GM19324 (cell line): Measurements from ENCODE around the gene GTPBP4.

ENCODE experiments used
- ATAC-seq: cut with Tn5 transposase; IDR thresholded peaks from one replicate; pipeline ENCODE4 v1.9.1; 2021; ENCODE audit warnings: mild to moderate bottlenecking, moderate library complexity; ENCODE audit not compliant: unreplicated experiment, low FRiP score

Gene GTPBP4

DNA sequence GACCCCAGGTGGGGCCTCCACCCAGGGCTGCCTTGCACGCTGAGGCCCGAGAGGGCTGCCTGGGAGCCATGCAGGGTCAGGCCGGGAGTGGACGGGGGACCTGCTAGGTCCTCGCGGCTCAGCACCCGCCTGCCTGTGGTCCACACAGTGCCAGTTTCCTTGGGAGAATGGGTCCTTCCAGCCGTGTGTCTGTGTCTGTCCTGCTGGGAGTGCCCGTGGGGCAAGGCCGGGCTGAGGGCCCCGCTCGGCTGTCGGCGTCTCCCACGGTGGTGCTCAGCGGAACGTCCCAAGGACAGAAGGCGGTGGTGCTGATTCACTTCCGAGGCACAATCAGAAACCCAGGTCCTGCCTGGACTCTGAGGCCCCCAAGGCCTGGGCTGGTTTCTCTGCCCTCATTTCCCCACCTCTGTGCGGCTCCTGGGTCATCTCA, 23.2 kb upstream of the GTPBP4 start:
- no peak for ATAC-seq

DNA sequence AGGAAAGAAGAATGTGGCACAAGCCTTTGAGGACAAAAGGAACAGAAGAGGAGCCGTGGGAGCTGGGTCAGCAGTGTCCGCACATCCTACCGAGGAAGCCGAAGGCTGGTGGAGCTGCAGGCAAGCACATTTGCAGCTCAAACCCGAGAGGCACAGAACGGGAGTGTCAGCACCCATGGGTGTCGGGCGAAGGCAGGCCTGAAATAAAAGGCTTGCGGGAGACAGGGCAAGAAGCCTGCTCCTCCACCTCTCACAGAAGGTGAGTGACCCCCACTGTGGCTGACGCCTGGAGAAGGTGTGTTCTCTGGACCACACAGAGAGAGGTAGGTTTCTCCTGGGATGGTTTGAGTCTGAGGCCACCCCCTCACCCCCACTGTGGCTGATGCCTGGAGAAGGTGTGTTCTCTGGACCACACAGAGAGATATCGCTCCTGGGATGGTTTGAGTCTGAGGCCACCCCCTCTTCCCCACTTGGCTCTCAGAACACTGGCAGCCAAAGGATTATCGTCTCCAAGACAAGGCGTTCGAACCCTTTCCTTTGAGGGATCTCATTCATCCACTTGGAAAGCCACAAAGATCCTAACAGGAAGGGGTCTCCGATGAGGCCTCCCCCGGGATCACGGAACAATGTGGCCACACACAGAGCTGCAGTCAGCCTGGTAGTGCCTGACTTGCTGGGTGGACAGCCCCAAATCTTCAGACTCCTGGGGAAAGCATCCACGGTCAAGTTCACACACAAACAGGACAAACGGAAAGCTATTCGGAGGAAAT, 21.6 kb upstream of the GTPBP4 start:
- no peak for ATAC-seq

DNA sequence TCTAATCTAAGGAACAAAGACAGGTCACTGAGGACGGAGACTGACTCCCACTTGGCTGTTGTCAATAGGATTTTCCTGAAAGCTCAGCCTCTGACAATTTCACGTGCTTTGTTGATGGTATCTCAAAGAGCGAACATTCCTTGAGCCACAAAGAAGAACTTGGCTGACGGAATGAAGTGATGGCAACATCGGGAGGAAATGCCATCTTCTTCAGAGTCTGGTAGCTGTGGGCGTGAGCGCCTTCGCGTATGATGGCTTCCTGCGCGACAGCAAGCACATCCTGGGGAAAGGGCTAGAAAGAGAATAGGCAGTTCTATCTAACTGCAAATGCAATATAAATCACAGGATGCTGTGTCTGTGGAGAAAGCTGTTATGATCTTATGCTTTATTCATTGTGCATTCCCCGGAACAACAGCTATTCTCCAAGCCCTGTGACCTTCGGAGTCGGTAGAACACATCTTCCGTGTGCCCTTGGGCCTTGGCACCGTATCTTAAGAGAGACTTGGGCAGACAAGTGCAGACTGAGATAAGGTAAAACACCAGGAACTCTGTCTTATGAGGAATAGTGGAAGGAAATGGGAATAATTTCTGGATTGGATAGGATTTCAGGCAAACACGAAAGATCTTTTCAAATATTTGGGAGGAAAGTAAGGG, 19.6 kb upstream of the GTPBP4 start:
- no peak for ATAC-seq

DNA sequence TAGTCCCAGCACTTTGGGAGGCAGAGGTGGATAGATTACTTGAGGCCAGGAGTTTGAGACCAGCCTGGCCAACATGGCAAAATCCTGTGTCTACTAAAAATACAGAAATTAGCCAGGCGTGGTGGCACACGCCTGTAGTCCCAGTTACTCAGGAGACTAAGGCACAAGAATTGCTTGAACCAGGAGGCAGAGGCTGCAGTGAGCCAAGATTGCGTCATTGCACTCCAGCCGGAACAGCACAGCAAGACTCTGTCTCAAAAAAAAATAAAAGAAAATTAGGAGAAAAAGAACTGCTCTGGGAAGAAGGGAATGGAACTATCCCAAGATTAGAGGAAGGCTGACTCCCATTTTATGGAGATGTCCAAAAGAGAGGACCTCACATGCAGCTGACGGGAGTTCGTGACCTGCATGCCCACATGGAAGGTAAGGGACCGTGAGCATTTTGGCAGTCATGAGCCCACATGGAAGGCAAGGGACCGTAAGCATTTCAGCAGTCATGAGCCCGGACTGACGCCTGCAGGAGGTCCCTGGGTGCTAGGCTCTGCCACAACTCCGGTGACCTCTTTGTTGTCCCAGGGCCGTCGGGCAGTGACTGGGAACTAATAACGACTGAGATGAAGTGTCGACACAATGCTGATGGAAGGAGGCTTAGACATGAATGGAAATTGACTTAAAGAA, 18.6 kb upstream of the GTPBP4 start:
- ATAC-seq, result no peak

DNA sequence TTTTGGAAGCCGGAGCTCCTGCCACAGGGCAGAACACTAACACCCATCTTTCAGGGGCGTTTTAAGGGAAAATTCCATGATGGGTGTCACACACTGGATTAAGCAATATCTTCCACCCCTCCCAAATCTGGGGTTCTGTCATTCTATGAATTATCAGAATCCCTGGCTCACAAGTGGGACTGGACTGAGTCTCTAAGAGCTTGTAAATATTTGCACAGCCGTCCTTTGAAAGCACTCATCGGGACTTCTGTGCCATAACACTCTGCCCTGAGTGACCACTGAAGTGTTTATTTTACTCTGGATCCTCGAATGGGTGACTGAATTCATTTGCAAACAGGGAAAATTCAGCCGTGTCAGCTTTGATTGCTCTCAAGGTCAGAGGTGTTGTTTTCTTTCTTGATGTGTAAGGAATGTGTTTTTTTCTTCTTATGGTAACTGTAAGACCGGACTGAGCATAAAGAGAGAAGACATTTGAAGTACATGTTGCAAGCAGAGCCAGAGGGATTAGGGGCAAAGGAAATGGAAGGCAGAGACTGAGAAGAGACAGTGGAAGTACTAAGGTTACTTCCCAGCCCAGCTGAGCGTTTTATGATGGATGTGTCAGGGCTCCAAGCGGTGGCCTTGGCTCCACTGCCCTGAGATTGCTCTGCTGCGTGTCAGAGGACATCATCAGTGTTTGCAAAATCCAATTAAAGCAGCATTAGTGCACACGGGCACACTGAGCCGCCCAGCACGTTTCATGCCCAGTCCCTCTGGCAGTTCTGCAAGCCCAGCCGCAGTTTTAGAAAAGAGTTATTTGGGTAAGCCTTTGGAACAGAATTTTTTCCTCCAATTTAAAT, 17.7 kb upstream of the GTPBP4 start:
- no peak for ATAC-seq

DNA sequence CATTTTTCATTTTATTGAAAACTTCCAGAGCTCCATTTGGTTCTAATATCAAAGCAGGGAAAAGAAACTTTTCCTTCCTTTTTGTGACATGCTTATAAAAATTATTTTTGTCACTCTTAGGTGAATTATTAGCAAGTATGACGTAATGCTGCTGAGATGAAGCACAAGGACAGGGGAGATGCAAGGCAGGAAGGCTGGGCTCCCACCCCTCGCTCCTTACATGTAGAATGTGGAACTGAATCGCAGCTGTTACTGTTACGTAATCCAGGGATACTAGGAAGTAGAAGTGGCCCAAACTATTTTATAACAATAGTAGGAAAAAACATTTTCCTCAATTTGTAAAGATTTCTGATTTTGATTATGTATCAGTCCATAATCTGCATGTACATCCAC, 17.1 kb upstream of the GTPBP4 start:
- ATAC-seq, result no peak

DNA sequence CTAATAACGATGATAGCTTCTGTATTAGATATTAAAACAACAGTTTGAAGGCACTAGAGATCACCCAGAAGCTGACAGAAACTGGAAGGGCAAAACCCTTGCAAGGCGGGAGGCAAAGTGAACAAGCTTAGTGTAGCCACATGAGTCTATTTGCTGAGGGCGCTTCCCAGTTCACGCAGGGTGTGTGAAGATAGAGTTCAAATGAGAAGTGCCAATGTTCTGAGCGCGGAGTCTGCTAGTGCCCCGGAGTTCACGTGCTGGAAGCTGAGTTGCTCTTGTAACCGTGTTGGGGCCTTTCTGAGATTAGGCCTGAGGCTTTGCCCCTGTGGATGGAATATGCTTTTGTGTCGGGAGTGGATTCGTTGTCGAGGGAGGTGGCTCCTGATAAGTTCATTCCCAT, 16.6 kb upstream of the GTPBP4 start:
- ATAC-seq, result no peak

DNA sequence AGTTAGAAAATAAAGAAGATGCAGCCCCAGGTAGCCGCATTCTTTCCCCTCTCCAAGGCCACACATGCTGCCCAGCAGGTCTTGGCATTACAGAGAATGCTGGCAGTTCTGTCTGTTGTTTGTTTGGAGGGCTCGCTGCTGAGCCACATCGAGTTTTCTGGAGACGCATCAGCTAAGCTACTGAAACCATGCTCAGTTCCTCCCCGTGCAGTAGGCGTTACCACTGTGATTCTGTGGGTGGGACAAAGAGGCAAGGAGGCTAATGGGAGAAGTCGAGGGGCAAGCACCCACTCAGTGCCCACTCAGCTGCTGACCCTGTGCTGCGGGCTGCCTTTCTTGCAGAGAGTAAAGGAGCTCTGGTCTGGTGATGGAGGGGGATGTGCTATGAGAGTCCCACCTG, 15.5 kb upstream of the GTPBP4 start:
- no peak for ATAC-seq

DNA sequence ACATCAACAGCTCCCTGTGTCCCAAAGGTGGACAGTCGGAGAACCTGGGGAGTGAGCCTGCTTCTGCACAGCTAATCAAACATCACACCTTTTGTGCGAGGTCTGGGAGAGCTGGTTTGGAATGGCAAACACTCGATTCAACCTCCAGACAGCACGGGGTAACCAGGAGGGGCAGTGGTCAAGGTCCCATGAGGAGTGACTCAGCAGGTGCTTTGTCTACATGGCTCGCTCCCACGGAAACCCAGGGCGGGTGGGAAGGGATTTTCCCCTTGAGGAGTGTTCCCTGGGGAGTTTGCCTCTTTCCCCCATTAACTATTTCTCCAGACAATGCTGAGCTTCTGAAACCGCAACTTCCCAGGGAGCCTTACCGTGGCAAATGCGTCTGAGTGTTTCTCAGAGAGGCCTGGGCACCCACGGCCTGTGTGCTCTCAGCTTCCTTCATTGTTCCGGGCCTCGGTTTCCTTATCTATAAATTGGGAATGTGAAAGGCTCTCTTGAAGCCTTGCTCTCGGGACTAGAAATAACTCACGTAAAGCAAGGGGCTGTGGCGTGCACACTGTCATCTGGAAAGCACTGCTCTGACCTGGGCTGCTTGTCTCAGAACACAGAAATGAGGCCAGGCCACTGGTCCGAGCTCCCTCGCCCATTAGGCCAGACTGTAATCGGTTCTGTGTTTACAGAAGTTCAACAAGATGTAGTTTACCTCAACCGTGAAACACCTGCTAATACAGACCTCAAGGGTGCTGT, 14.0 kb upstream of the GTPBP4 start:
- no peak for ATAC-seq

DNA sequence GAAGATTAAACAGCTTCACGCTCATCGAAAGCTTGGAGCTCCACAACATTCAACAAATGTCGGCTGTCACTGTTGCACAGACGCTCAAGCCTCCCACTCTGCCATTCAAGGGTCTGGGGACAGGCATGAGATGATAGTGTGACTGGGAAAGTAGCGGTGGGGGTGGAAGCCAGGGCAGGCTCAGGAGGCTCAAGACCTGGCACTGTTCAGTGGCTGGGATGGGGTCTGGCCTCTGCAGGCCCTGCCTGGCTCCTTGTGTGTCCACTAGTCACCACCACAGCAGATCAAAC, 13.5 kb upstream of the GTPBP4 start:
- no peak for ATAC-seq

DNA sequence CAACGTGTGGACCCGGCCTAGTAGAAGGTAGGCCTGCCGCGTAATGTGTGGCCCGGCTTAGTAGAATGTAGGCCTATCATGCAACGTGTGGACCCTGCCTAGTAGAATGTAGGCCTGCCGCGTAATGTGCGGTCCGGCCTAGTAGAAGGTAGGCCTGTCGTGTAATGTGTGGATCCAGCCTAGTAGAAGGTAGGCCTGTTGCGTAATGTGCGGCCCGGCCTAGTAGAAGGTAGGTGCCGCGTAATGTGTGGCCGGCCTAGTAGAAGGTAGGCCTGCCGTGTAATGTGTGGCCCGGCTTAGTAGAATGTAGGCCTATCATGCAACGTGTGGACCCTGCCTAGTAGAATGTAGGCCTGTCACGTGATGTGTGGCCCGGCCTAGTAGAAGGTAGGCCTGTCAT, 11.9 kb upstream of the GTPBP4 start:
- no peak for ATAC-seq

DNA sequence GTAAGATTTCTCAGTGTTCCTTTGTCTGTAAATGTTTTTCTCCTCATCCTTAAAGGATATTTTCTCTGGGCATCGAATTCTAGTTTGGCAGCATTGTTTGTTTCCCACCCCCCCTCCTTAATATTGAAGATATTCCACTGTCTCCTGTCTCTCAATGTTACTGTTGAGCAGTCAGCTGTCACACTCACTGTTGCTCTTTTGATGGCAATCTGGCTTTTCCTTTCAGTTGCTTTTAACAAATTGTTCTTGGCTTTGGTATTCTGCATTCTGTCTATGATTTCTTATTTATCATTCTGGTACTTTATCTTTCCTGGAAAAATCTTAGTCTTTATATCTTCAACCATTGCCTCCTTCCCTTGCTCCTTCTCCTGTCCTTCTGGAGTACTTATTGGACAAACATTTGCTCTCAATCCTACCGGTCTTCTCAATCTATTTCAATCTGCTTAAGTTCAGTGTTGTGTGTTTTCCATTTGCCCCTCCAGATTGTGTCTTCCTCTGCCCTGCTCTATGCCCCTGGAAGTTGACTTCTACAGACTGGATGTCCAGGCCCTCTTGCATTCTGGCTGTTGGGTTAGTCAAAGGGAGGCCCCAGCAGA, 9.3 kb upstream of the GTPBP4 start:
- no peak for ATAC-seq

DNA sequence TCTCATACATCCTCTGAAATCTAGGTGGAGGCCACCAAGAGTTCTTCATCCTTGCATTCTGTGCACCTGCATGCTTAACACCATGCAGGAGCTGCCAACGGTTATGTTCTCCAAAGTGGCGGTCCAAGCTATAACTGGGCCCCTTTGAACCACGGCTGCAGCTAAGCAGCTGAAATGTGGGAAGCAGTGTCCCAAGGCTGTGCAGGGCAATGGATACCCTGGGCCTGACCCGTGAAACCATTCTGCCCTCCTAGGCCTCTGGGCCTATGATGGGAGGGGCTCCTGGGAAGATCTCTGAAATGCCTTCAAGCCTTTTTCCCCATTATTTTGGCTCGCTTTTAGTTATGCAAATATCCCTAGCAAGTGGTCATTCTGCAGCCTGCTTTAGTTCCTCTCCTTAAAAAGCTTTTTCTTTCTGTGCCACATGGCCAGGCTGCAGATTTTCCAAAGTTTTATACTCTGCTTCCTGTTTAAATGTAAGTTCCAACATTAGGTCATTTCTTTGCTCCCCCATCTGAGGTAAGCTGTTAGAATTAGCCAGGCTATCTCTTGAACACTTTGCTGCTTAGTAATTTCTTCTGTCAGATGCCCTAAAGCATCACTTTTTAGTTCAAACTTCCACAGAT, 7.7 kb upstream of the GTPBP4 start:
- no peak for ATAC-seq

DNA sequence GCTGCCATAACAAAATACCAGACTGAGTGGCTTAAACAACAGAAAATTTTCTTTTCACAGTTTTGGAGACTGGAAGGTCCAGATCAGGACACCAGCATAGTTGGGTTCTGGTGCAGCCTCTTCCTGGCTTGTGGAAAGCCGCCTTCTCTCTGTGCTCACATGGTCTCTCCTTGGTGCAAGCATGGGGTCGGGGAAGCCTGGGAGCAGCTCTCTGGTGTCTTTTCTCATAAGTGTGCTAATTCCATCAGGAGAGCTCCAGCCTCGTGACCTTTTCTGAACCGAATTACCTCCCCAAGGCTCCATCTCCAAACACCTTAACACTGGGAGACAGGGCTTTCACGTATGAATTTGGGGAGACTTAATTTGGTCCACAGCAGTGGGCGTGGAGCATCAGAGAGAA, 4.8 kb upstream of the GTPBP4 start:
- ATAC-seq, result no peak

DNA sequence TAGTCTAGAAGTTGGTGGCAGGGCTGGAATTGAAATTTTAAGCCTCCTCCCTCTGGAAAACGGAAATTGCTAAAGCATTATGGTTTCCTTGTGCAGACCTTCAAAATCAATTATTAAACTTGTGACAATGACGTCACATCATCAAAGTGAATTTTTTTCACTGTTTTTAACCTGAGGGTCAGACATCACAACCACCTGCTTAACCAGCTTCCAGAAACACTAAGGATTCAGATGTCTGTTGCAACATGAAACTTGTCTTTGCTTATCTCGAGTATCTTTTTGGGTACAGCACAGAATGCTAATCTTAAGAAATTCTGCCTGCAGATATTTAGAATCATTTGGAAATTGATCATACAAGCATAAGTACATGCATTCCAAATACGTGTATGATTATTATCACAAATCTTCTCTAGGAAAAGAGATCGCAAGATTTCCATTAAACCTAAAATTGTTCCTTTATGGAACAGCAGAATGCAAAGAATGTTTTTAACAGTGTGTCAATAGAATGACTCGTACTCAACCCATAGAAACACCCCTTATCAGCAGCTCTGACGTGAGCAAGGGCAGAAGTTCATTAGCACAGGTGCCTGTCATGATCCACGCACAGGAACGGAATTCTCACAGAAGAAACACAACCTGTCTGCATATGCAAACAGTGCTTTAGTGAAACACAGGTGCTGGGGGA, 4.1 kb upstream of the GTPBP4 start:
- no peak for ATAC-seq

DNA sequence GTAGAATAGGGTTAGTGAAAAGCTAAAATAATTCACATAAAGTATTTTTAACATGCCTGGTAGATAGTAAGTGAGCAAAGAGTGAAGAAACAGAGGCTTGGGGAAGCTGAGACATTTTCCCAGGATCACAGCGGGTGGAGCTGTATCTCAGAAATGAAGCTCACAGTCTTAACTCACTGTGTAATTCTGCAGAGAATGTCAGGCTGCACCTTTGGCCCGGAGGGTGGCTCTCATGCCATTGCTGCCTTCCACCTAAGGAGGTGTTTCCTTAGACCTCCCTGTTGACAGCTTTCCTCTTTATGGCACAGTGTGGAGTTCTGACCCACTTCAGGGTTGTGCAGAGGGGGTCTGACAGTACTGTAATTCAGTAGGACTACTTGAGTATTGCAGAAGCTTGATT, 2.9 kb upstream of the GTPBP4 start:
- no peak for ATAC-seq

DNA sequence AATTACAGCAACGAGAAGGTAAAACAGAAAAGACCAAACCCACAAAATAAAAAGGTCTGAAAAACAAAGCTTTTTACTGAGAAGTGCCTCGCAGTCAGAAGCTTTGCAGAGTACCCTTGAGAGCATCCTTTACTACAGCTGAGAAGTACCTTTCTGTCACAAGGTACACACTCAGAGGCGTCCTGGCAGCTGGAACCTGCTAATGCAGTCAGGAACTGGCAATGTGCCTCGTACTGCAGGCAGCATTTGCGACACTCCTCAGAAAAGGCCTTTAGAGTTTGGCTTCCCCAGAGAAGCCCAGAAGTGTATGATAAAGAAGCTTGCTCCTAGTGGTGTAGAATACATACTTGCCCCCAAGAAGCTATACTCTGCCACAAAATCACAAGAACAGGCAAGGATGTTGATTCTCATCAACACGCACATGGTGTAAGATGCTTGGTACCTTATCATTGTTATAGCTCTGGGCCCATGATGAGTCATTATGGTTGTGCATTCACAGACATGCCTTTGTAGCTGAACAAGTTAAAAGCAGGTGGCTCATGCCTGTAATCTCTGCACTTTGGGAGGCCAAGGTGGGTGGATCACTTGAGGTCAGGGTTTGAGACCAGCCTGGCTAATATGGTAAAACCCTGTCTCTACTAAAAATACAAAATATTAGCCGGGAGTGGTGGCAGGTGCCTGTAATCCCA, 2.0 kb upstream of the GTPBP4 start:
- no peak for ATAC-seq

DNA sequence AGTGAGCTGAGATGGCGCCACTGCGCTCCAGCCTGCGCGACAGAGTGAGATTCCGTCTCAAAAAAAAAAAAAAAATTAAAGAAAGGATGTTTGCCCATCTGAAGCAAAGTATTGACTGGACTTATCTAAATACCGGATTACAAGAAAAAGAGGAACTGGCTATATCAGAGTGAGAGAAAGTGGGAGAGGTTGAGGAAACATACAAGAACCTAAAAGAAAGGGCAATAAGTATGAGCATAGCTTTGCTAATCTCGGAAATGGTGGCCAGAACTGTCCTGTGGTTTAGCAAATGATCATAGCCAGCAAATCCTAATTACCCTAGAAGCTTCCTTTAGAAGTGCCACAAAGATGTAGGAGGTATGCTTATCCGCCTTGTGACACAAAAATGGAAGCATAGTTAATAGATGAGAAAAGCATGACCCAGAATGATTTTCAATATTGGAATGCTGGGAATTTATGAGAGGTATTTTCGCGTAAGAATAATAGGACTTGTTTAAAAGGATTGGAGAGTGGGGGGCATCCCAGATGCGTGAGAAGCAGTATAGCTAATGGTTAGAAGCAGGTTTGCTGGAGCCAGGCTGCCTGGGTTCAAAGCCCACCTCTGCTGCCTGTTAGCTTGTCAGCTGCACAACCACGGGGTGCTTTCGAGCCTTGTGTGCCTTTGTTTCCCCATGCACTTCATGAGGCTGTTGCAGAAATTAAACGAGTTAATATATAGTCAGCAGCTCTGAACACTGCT, 1.2 kb upstream of the GTPBP4 start:
- no peak for ATAC-seq
